Measurements from ENCODE around the gene DZIP1.
"Not testable (repeated sequence)": the region's sequence is repeated elsewhere in the genome, so short reads cannot be mapped to it uniquely, and the experiment has no call there.

The DZIP1 gene, protein sequence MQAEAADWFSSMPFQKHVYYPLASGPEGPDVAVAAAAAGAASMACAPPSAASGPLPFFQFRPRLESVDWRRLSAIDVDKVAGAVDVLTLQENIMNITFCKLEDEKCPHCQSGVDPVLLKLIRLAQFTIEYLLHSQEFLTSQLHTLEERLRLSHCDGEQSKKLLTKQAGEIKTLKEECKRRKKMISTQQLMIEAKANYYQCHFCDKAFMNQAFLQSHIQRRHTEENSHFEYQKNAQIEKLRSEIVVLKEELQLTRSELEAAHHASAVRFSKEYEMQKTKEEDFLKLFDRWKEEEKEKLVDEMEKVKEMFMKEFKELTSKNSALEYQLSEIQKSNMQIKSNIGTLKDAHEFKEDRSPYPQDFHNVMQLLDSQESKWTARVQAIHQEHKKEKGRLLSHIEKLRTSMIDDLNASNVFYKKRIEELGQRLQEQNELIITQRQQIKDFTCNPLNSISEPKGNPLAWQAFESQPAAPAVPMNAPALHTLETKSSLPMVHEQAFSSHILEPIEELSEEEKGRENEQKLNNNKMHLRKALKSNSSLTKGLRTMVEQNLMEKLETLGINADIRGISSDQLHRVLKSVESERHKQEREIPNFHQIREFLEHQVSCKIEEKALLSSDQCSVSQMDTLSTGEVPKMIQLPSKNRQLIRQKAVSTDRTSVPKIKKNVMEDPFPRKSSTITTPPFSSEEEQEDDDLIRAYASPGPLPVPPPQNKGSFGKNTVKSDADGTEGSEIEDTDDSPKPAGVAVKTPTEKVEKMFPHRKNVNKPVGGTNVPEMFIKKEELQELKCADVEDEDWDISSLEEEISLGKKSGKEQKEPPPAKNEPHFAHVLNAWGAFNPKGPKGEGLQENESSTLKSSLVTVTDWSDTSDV

GRCh38 chr13:95644601-95645052 lies at the start of gene DZIP1:
TSS of gene DZIP1 (minus strand) at chr13:95644706. CDS start at chr13:95642029, 2,677 bp downstream.
- peak; percentile 58 for FAIRE-seq

DNA sequence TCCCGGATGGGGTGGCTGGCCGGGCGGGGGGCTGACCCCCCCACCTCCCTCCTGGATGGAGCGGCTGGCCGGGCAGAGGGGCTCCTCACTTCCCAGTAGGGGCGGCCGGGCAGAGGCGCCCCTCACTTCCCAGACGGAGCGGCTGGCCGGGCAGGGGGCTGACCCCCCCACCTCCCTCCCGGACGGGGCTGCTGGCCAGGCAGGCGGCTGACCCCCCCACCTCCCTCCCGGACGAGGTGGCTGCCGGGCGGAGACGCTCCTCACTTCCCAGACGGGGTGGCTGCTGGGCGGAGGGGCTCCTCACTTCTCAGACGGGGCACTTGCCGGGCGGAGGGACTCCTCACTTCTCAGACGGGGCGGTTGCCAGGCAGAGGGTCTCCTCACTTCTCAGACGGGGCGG lies 46.5 kb upstream of the DZIP1 start:
- FAIRE-seq: not testable (repeated sequence)

DNA sequence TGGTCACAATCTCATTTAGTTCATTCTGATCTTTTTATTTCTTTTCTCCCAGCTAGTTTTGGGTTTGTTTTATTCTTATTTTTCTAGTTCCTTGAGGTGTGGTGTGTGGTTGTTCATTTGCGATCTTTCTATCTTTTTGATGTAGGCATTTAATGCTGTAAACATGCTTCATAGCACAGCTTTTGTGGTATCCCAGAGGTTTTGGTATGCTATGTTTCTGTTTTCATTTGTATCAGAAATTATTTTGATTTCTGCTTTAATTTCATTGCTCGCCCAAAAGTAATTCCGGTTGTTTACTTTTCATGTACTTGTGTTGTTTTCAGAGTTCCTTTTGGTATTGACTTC lies 45.0 kb upstream of the DZIP1 start:
- no peak for FAIRE-seq

DNA sequence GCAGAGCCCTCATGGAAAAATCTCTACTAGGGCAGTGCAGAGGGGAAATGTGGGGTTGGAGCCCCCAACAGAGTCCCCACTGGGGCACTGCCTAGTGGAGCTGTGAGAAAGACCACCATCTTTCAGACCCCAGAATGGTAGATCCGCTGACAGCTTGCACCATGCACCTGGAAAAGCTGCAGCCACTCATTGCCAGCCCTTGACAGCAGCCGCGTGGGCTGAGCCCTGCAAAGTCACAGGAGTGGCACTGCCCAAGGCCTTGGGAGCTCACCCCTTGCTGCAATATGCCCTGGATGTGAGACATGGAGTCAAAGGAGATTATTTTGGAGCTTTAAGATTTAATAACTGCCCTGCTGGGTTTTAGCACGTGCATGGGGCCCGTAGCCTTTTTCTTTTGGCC lies 40.5 kb upstream of the DZIP1 start:
- FAIRE-seq: not testable (repeated sequence)

DNA sequence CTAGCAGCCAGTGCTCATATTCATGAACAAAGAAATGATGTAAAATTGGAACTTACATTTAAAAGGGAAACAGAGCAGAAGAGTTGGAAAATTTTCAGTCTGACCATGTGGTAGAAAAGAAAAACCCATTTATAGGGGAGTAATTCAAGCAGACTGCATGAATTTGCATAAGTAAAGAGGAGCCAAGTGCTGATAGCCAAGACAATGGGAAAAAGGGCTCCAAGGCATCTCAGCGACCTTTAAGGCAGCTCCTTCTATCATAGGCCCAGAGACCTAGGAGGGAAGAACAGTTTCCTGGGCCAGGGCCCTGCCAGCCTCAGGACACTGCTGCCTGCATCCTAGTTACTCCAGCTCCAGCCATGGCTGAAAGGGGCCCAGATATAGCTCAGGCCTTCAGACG lies 39.9 kb upstream of the DZIP1 start:
- no peak for FAIRE-seq

DNA sequence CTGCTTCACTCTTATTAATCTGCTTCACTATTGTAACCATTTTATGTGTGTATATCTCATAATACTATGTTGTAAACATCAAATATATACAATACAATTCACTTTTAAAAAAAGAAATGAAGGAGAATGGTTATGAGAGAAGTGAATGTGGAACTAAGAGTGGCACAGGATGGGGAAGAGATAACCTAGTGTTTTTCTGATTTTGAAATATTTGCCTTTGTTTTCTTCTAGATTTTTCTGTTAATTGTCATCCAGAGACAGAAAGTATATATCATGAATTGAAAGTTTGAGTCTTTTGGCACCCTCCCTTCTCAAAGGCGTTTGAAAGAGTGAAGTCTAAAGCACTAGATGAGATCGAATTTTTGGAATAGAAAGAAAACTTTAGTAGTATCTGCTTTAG lies 35.2 kb upstream of the DZIP1 start:
- no peak for FAIRE-seq

- no peak for FAIRE-seq
These were observed 34.5 kb upstream of the DZIP1 start for GRCh38 chr13:95678967-95679366.

DNA sequence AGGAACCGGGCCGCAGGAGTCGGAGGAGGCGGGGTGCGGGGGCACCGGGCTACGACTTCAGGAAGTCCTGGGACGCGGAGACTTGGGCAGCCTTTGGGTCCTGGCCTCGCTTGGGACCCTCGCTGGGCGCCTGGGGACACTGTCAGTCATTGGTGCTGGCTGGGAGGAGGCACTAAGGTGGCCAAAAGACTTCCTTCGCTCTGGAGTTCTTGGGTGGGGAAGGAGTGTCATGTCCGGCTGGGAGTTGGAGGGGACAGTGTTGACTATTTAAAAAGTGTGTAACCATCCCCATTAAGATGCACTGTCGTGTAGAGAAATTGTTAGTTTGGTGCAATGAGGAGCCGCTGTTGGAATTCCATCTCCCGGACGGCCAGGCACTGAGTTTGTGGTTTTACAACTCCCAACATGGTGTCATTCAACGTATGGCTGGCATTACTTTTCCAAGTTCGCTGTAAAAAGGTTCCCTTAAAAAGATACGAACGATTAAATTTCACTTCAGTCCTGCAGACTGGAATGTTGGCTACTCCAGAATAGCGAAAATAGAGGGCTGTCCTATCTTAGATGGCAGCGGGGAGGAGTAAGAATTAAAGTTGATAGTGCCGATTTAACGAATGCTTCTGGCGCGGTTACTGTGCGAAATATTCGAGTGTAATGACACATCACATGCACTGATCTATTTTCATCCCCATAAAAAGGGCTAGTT lies 33.2 kb upstream of the DZIP1 start:
- FAIRE-seq: no peak

DNA sequence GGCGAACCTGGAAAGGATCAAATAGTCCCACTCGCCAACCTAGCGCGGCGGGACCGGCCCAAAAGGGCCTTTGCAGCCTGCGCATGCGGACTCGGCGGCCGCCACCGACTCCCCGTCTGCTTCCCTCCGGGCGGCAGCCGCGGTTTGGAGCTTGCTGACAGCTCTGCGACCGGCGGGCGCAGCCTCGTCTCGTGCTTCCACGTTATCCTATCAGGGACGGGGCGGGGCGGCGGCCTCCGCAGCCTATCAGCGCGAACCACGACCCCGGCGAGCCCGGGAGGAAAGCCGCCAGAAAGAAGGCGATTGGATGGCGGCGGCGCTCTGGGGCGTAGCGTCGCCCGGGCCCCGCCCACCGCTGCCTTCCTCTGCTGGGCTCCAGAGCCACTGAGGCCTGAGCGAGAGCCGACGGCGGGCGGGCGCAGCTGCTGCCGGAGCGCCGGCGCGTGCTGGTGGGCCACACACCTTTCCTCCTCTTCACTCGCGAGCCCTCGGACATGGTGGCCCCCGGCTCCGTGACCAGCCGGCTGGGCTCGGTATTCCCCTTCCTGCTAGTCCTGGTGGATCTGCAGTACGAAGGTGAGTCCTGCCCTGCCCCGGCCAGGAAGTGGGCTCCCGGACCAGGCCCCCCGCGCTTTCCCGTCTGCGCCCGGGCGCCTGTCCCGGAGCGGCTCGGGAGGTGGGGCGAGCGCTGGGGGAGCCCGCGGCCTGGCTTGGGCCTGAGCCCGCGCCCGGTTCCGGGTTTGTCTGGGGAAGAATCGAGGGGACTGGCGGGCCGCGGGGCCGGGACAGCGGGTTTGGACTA lies 32.5 kb upstream of the DZIP1 start, which contains the start of gene DNAJC3:
DNAJC3 (plus strand) TSS at position 378 of the 802 bp plus-strand sequence; CDS start at position 495, 117 bp downstream.
- FAIRE-seq: peak; percentile 83

GRCh38 chr13:95676105-95676761 lies 31.7 kb upstream of the DZIP1 start:
- no peak for FAIRE-seq

- no peak for FAIRE-seq
These were observed 27.1 kb upstream of the DZIP1 start for GRCh38 chr13:95671597-95671996.

- FAIRE-seq: not testable (repeated sequence)
These were observed 22.7 kb upstream of the DZIP1 start for GRCh38 chr13:95667235-95667634.

GRCh38 chr13:95660981-95661581 lies 16.6 kb upstream of the DZIP1 start:
- peak; percentile 88 for FAIRE-seq

DNA sequence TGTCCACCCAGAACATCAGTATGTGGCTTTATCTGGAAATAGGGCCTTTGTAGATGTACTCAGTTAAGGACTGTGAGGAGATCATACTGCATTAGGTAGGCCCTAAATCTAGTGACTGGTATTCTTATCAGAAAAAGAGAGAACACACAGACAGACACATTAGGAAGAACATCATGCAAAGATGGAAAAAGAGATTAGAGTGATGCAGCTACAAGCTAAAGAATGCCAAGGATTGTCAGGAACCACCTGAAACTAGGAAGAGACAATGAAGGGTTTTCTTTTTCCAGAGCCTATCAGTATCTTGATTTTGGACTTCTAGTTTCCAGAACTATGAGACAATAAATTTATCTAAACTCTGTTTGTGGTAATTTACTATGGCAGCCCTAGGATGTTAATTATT lies 15.0 kb upstream of the DZIP1 start:
- FAIRE-seq: no peak

- no peak for FAIRE-seq
These were observed 12.0 kb upstream of the DZIP1 start for GRCh38 chr13:95656386-95657015.

DNA sequence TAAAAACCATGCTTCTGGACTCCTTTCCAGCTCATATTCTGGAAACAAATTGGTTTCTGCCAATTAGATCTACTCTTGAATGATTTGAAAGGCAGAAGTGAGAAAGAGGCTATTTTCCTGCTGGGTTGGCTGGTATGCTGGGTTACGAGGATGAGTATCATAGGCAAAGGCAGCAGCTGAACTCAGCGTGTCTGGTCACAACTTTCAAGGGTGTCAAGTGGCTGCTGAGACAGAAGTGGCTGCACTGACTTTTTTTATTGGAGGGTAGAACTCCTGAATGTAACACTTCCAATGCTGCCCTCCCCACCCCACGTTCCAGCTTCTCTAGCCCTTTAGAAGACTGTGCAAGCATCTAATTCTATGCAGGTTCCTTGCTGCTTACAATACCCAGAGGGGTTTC lies 8.3 kb upstream of the DZIP1 start:
- no peak for FAIRE-seq

GRCh38 chr13:95652244-95652764 lies 7.8 kb upstream of the DZIP1 start:
- FAIRE-seq: no peak

GRCh38 chr13:95650696-95651095 lies 6.2 kb upstream of the DZIP1 start:
- FAIRE-seq: no peak

GRCh38 chr13:95647321-95647720 lies 2.8 kb upstream of the DZIP1 start:
- no peak for FAIRE-seq

- FAIRE-seq: no peak
These were observed 439 bp downstream of the DZIP1 start for GRCh38 chr13:95643936-95644598.

All from TTC549 (cell line).